Activated CD4-positive, CD25-positive, alpha-beta regulatory T cell treated with anti-CD3 and anti-CD28 coated beads, Interleukin-2, amount 50 U/mL, for 16 hours (primary cell): ENCODE results near the gene TIAL1.
"Not testable (repeated sequence)": the region's sequence is repeated elsewhere in the genome, so short reads cannot be mapped to it uniquely, and the experiment has no call there.

Experiments used
- DNase-seq: peaks from one replicate; pipeline ENCODE4 v3.0.0-alpha.2; 2020; ENCODE audit warnings: low read depth, low spot score

The TIAL1 gene

GRCh38 chr10:119596537-119597404, at the start of gene TIAL1:
TIAL1 (minus strand) TSS chr10:119596964; CDS start chr10:119596465, 499 bp downstream.
- DNase-seq: peak; percentile 81

DNA sequence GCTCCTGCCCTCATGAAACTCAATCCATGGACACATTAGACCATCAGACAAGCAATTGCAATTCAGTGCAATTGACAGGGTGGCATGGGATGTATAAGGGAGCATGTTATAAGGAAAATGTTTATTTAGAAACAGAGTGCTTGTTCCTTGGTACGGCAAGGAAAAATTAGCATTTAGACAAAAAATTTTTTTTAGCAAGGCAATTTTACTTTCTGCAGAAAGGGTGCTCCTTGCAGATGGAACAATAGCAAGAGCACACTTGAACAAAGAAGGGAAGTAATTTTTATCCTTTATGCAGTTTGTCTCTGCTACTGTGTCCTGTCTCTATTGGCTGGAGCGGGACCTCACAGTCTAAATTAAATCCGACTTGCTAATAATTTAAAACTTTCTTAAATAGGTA, 48.2 kb upstream of the TIAL1 start:
- no peak for DNase-seq

GRCh38 chr10:119644205-119644814, 47.5 kb upstream of the TIAL1 start:
- no peak for DNase-seq

- DNase-seq: no peak
Observed at GRCh38 chr10:119643306-119644204, 46.8 kb upstream of the TIAL1 start.

- DNase-seq: no peak
Observed at GRCh38 chr10:119642556-119643111, 45.9 kb upstream of the TIAL1 start.

DNA sequence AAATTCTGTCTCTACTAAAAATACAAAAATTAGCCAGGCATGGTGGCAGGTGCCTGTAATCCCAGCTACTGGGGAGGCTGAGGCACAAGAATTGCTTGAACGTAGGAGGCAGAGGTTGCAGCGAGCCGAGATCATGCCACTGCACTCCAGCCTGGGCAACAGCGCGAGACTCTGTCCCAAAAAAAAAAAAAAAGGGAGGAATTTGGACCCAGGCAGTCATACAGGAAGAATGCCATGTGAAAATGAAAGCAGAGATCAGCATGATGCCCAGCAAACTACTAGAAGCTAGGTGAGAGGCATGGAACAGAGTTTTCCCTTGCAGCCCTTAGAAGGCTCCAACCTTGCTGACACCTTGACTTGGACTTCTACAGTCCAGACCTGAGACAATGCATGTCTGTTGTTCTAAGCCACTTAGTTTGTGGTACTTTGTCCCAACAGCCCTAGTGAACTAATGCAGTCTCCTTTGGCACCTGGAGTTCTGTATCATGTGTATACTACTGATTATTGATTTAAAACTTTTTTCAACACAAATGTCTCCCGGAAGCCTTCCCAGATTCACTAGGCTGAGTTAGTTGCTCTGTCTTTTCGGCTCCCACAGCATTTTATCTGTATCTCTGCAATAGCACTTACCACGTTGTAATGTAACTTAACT, 44.2 kb upstream of the TIAL1 start:
- DNase-seq: no peak

- no peak for DNase-seq
Observed at GRCh38 chr10:119640384-119640783, 43.6 kb upstream of the TIAL1 start.

DNA sequence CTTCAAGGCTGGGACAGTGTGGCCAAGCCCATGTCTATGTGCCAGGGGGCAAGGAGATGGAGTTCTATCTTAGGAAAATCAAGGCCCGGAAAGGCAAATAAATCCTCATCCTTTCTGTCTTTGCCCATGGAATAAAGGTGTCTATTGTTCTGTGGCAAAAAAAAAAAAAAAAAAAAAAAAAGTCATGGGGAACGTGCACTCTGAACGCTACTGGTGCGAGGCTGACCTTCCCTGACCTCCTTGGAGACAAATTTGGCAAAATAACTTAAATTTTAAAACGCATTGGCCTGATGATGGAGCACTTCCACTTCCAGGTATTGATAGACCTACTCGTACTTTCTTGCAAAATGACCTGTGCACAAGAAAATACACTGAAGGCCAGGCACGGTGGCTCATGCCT, 42.2 kb upstream of the TIAL1 start:
- no peak for DNase-seq

GRCh38 chr10:119637631-119638030, 40.9 kb upstream of the TIAL1 start:
- DNase-seq: no peak

GRCh38 chr10:119634219-119634544, 37.4 kb upstream of the TIAL1 start:
- no peak for DNase-seq

DNA sequence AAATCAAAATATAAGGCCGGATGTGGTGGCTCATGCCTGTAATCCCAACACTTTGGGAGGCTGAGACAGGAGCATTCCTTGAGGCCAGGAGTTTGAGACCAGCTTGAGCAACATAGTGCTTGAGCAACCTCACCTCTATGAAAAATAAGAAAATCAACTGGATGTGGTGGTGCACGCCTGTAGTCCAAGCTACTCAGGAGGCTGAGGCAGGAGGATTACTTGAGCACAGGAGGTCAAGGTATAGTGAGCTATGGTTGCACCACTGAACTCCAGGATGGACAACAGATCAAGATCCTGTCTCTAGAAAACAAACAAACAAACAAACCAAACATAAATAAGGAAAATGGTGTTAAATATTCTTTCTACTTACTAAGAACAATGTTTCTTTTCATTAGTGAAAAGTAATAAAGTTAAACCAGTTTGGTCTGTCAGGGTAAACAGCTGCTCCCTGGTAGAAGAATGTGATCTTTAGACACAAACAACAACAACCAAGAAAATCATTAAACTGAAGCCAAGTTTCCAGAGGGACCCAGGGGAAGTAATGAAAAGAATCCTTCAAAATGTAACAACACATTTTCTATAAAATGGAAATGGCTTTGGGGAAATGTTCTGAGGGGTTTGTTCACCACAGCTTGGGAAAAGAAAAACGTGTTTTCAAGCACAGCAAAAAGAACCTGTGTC, 36.9 kb upstream of the TIAL1 start:
- no peak for DNase-seq

- DNase-seq: no peak
Observed at GRCh38 chr10:119630300-119630699, 33.5 kb upstream of the TIAL1 start.

- no peak for DNase-seq
Observed at GRCh38 chr10:119625570-119626280, 29.0 kb upstream of the TIAL1 start.

- DNase-seq: no peak
Observed at GRCh38 chr10:119621078-119621384, 24.3 kb upstream of the TIAL1 start.

DNA sequence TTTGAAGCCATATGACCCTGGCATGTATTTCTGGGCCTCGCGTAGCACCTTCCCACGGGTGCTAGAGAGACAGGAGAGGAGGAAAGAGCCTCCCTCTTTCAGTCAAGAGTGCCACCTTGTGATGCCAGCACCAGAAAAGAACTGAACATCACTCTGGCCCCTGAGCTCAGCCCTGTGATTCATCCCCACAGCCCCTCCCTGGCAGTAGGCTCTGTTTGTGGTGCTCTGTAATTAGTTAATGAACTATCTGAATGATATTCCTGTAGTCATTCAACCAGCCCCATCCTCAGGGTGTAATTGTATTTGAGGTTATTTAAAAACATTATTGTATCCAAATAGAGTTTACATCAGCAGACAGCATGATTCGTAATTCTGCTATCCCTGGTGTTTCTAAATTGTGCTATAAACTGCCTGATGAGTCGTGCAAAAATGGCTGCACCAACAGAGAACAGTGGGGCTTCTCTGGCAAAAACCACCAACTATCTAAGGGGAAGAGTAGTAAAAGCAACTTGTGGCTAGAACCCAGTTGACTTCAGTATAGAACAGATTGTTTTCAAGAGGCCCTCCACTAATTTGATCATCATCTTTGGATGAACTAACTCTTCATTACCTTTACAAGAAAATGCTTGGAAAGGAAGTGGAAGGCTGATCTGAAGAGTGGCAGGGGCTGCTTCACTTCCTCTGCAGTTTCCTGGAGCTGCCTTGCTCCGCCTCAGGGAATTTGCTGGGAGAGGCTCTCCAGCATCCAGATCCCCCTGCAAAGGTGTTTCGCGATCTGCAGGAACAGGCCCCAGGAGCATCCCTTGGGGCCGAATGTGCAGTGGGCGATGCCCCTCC, 23.7 kb upstream of the TIAL1 start:
- no peak for DNase-seq

DNA sequence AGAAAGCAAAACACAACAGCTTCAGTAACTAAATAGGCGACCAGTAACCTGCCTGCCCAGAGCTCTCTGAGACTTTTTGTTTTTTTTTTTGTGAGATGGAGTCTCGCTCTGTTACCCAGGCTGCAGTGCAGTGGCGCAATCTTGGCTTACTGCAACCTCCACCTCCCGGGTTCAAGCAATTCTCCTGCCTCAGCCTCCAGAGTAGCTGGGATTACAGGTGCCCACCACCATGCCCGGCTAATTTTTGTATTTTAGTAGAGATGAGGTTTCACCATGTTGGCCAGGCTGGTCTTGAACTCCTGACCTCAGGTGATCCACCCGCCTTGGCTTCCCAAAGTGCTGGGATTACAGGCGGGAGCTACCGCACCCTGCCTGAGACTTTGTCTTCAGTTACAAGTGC, 23.0 kb upstream of the TIAL1 start:
- not testable (repeated sequence) for DNase-seq

GRCh38 chr10:119619215-119619614, 22.5 kb upstream of the TIAL1 start:
- DNase-seq: no peak

GRCh38 chr10:119616882-119617570, 20.3 kb upstream of the TIAL1 start:
- DNase-seq: no peak

GRCh38 chr10:119614686-119615085, 17.9 kb upstream of the TIAL1 start:
- DNase-seq: no peak
